ENCODE data around the gene TNFSF15. TPM values are rescaled to one million over a fixed set of nuclear protein-coding genes. Genes with fewer than 3 reads are reported as not detected.

The TNFSF15 gene
- total RNA-seq, 1 donor from 2014 or later, result 0.90 TPM

- DNase-seq (ENCODE audit: low read depth in 2 of 2), result no peak
These were observed 16.8 kb downstream of the TNFSF15 start for GRCh38 chr9:114789006-114789405.

GRCh38 chr9:114787781-114788498, 17.9 kb downstream of the TNFSF15 start:
- DNase-seq (ENCODE audit: low read depth in 2 of 2), result no peak

- no peak for DNase-seq (ENCODE audit: low read depth in 2 of 2)
These were observed 18.6 kb downstream of the TNFSF15 start for GRCh38 chr9:114787214-114787613.

- peak; percentile 83 to 91 for DNase-seq (ENCODE audit: low read depth in 2 of 2)
These were observed 19.8 kb downstream of the TNFSF15 start for GRCh38 chr9:114785866-114786650.

GRCh38 chr9:114784721-114785279, 21.0 kb downstream of the TNFSF15 start:
- no peak for DNase-seq (ENCODE audit: low read depth in 2 of 2)

GRCh38 chr9:114782586-114782985, 23.3 kb downstream of the TNFSF15 start:
- no peak for DNase-seq (ENCODE audit: low read depth in 2 of 2)

- peak; percentile 59 to 99 for DNase-seq (ENCODE audit: low read depth in 2 of 2)
These were observed 26.4 kb downstream of the TNFSF15 start for GRCh38 chr9:114779352-114779845.

DNA sequence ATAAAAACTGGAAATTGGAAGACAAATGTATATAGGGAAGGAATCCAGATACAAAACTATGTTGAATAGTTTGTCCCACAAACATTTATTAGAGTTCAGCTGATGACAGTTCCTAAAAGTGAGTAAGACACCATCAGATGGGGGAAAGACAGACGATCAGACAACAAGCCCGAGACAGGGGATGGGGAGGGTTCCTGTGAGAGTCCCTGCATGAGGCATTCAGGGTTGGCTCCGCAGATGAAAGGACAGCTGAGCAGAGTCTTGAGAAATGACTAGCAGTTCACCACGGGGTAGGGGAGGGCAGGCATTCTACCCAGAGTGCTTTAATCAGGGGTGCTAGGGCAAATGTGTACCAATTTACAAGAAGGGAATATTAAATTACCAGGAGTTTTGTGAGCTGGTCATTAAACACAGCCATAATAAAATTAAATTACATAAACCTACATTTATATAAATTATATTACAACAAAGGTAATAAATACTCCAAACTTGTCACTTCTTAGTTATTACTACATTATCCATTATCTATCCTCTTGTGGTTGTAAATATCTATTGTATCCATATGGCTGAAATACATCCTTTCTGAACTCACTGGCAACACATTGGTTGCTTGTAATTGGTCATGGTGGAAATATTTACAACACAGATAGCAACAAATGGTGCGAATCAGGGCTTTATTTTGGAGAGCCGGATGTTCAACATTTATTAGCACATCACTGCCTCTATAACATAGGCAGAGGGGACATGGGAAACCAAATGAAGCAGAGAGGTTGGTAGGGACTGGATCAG, 27.8 kb downstream of the TNFSF15 start:
- peak in 1 of 2 donors; percentile 70 for DNase-seq (ENCODE audit: low read depth in 2 of 2)

GRCh38 chr9:114776683-114777399, 29.0 kb downstream of the TNFSF15 start:
- no peak for DNase-seq (ENCODE audit: low read depth in 2 of 2)

DNA sequence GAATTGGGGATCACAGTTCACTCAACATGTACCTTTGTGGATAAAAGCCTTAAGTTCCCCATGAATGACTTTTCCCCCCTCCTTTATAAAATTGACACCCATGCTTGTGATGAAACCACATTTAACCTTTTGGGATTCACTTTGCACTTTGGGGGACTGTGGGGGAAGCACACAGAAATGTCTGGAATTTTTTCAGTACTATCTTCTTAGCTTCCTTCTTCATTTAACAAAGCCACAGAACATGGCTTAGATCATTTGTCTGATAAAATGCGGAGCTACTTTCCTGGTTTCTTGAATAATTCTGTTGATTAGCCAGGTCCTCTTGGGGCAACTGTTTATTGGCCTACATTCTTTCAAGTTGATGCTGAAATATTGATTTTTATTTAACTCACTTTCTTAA, 29.9 kb downstream of the TNFSF15 start:
- no peak for DNase-seq (ENCODE audit: low read depth in 2 of 2)

DNA sequence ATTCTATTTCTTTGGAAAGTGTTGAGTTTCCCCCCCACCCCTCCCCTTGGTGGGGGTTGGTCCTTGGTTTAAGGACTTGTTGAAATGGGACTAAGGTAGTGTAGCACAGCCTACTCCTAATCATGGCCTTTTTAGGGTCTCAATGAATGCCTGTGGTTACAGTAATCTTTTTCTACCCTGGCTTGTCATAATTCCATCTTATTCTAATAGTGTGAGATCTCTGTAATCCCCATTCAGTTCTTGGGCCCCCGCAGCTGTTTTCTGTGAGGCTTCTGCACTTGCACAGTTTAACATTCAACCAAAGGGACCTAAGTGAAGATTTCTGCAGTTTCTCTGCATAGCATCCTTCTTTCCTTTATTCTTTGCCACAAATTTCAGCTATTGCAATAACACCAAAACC, 30.7 kb downstream of the TNFSF15 start:
- DNase-seq (ENCODE audit: low read depth in 2 of 2), result no peak

GRCh38 chr9:114774524-114774923, 31.3 kb downstream of the TNFSF15 start:
- DNase-seq (ENCODE audit: low read depth in 2 of 2), result no peak

GRCh38 chr9:114771889-114772288, 34.0 kb downstream of the TNFSF15 start:
- no peak for DNase-seq (ENCODE audit: low read depth in 2 of 2)

GRCh38 chr9:114770991-114771390, 34.8 kb downstream of the TNFSF15 start:
- no peak for DNase-seq (ENCODE audit: low read depth in 2 of 2)

DNA sequence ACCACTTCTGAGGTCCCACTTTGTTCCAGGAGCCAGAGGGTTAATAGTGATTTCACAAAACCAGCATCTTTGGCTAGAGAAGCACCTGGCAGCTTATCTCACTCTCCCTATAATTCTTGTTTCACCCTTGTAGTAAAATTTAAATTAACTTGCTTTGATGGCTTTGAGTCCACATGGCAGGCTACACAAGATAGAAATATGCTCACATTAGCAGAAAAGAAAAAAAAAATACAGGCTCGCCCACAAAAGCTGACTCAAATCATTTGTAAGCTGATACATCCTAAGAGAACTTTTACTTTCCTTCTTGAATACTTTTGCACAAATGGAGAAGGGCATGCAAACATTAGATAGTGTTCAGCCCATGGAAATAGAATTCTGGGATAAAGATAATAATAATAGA, 36.2 kb downstream of the TNFSF15 start:
- no peak for DNase-seq (ENCODE audit: low read depth in 2 of 2)

GRCh38 chr9:114763220-114763619, 42.6 kb downstream of the TNFSF15 start:
- DNase-seq (ENCODE audit: low read depth in 2 of 2), result no peak

GRCh38 chr9:114761523-114761922, 44.3 kb downstream of the TNFSF15 start:
- DNase-seq (ENCODE audit: low read depth in 2 of 2), result no peak

GRCh38 chr9:114759512-114760341, 46.1 kb downstream of the TNFSF15 start:
- no peak for DNase-seq (ENCODE audit: low read depth in 2 of 2)

GRCh38 chr9:114757984-114758383, 47.9 kb downstream of the TNFSF15 start:
- no peak for DNase-seq (ENCODE audit: low read depth in 2 of 2)

DNA sequence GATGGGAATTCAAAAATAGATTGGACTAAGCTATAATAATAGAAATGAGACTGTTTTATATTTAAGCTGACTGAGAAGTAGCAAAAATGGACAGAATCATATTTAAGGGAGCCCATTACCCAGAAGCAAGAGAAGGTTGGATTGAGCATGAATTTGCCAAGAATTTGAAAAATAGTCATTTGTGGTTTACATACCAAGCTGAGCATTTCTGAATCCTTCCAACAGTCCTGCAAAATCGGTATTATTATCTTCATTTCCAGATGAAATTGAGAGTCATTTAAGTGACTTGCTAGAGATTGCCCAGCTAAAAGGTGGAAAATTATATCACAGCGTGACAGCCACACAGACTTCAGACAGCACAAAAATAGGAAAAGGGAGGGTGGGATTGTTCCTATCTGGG, 48.4 kb downstream of the TNFSF15 start:
- no peak for DNase-seq (ENCODE audit: low read depth in 2 of 2)

Data from dermis microvascular lymphatic vessel endothelial cell (primary cell).